Measurements from ENCODE around the gene NKX6-2. TPM values are rescaled to one million over a fixed set of nuclear protein-coding genes. Genes with fewer than 3 reads are reported as not detected.

The NKX6-2 gene
- total and polyA plus RNA-seq, 10 of the 15 experiments (the other 5 are each of a cell fraction or from before 2014, with no cell fraction given): 0.45 to 1.8 TPM; not detected in 8

DNA sequence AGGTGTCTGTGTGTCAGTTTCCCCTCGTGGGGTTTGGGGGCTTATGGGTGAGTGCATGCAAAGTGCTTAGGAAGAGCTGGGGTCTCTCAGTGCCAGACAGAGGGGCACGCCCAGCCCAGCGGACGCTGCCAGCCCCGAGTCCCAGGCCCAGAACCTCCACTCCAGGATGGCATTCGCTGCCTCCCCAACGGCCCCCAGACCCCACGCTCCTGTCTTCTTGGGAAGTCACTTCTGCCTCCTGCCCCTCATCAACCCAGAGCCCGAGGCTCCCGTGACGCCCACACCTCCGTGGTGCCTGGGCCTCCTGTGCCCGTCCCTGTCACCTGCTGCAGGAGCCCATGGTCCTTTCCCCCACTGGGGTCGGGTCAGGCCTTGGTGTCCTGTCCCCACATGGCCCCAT lies 35.0 kb downstream of the NKX6-2 start:
- H3K27ac ChIP-seq (ENCODE audit: control insufficient read depth, insufficient read depth): no peak overlapping the region
- H2AFZ ChIP-seq (ENCODE audit: control insufficient read depth, low read depth, low read length): no peak overlapping the region
- peaks cover under 1% of the 10 kb centered on the region; the same call in 2 of the 3 replicates for H3K9me3 ChIP-seq (replicated peaks; ENCODE audit: control insufficient read depth, insufficient read depth, low read length)
- no peak overlapping the region for H3K9ac ChIP-seq (ENCODE audit: control insufficient read depth, insufficient read depth, low read length)
- DNase-seq (ENCODE audit: low read depth, low spot score): no peak
- no peaks in the 10 kb centered on the region for H3K79me2 ChIP-seq (ENCODE audit: control insufficient read depth, insufficient read depth, low read length)
- no peak for TF ChIP-seq PAX5 (IDR thresholded peaks at IDR 0.05; ENCODE audit: borderline replicate concordance, low read depth, low read length)
- no peak for TF ChIP-seq FOXM1 (IDR thresholded peaks at IDR 0.05; ENCODE audit: low read depth, low read length)
- TF ChIP-seq, protein P1, sequence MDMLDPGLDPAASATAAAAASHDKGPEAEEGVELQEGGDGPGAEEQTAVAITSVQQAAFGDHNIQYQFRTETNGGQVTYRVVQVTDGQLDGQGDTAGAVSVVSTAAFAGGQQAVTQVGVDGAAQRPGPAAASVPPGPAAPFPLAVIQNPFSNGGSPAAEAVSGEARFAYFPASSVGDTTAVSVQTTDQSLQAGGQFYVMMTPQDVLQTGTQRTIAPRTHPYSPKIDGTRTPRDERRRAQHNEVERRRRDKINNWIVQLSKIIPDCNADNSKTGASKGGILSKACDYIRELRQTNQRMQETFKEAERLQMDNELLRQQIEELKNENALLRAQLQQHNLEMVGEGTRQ (IDR thresholded peaks at IDR 0.05; ENCODE audit: borderline replicate concordance, low read depth, low read length): no peak
- TF ChIP-seq SP1 (IDR thresholded peaks at IDR 0.05; ENCODE audit: low read depth, low read length): no peak
- no peak for TF ChIP-seq YY1 (IDR thresholded peaks at IDR 0.05; ENCODE audit: low read depth, low read length)
- TF ChIP-seq, protein P2, sequence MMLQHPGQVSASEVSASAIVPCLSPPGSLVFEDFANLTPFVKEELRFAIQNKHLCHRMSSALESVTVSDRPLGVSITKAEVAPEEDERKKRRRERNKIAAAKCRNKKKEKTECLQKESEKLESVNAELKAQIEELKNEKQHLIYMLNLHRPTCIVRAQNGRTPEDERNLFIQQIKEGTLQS (IDR thresholded peaks at IDR 0.05; ENCODE audit: borderline replicate concordance, extremely low read depth, low read depth, low read length): no peak
- no peak for TF ChIP-seq BMI1 (IDR thresholded peaks at IDR 0.05; ENCODE audit: borderline replicate concordance)
- no peak for TF ChIP-seq YBX1 (IDR thresholded peaks at IDR 0.05)
- TF ChIP-seq IRF4 (IDR thresholded peaks at IDR 0.05; ENCODE audit: low read depth, low read length): no peak
- TF ChIP-seq JUND (IDR thresholded peaks at IDR 0.05; ENCODE audit: low read depth, low read length): no peak
- no peak for TF ChIP-seq NFYB (IDR thresholded peaks at IDR 0.05; ENCODE audit: insufficient read depth, low read depth, low read length)
- no peak for TF ChIP-seq CHD4 (IDR thresholded peaks at IDR 0.05)
- TF ChIP-seq RELA (IDR thresholded peaks at IDR 0.05; ENCODE audit: borderline replicate concordance, partially characterized antibody): no peak
- TF ChIP-seq ZNF274 (IDR thresholded peaks at IDR 0.05; ENCODE audit: insufficient read depth, insufficient read length): no peak
- TF ChIP-seq, protein P3, sequence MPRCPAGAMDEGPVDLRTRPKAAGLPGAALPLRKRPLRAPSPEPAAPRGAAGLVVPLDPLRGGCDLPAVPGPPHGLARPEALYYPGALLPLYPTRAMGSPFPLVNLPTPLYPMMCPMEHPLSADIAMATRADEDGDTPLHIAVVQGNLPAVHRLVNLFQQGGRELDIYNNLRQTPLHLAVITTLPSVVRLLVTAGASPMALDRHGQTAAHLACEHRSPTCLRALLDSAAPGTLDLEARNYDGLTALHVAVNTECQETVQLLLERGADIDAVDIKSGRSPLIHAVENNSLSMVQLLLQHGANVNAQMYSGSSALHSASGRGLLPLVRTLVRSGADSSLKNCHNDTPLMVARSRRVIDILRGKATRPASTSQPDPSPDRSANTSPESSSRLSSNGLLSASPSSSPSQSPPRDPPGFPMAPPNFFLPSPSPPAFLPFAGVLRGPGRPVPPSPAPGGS (IDR thresholded peaks at IDR 0.05; ENCODE audit: borderline replicate concordance, insufficient read depth, low read depth, low read length, poor library complexity, severe bottlenecking): no peak
- no peak for TF ChIP-seq SIX5 (IDR thresholded peaks at IDR 0.05; ENCODE audit: low read depth, low read length, severe bottlenecking)
- TF ChIP-seq, protein P4, sequence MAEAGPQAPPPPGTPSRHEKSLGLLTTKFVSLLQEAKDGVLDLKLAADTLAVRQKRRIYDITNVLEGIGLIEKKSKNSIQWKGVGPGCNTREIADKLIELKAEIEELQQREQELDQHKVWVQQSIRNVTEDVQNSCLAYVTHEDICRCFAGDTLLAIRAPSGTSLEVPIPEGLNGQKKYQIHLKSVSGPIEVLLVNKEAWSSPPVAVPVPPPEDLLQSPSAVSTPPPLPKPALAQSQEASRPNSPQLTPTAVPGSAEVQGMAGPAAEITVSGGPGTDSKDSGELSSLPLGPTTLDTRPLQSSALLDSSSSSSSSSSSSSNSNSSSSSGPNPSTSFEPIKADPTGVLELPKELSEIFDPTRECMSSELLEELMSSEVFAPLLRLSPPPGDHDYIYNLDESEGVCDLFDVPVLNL (IDR thresholded peaks at IDR 0.05; ENCODE audit: low read depth, low read length): no peak
- no peak for TF ChIP-seq EP300 (IDR thresholded peaks at IDR 0.05; ENCODE audit: borderline replicate concordance in 1 of 2, control insufficient read depth in 1 of 2, low read depth in 2 of 2, low read length in 2 of 2)
- no peak for TF ChIP-seq SPI1 (IDR thresholded peaks at IDR 0.05; ENCODE audit: borderline replicate concordance, insufficient read depth, low read depth, low read length)
- TF ChIP-seq, protein P5, sequence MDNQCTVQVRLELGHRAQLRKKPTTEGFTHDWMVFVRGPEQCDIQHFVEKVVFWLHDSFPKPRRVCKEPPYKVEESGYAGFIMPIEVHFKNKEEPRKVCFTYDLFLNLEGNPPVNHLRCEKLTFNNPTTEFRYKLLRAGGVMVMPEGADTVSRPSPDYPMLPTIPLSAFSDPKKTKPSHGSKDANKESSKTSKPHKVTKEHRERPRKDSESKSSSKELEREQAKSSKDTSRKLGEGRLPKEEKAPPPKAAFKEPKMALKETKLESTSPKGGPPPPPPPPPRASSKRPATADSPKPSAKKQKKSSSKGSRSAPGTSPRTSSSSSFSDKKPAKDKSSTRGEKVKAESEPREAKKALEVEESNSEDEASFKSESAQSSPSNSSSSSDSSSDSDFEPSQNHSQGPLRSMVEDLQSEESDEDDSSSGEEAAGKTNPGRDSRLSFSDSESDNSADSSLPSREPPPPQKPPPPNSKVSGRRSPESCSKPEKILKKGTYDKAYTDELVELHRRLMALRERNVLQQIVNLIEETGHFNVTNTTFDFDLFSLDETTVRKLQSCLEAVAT (IDR thresholded peaks at IDR 0.05): no peak
- peaks cover 0 to 3% of the 10 kb centered on the region in 2 experiments; a peak in 3 of 4 replicates for H3K36me3 ChIP-seq (ENCODE audit: control insufficient read depth in 2 of 2, insufficient read depth in 2 of 2, low read length in 1 of 2)
- RAD21 ChIA-PET (ENCODE audit: unreplicated experiment): no interaction called here
- no TSS peak for BruUV-seq (replicated peaks)
- intact Hi-C loops (cut with micrococcal nuclease; ENCODE audit: unreplicated experiment): no loop called here
- H3K27me3 ChIP-seq (replicated peaks in 1 of 2; ENCODE audit: control insufficient read depth in 2 of 2, insufficient read depth in 2 of 2, low read length in 1 of 2): no peaks in the 10 kb centered on the region
- CTCF ChIA-PET: no interaction called here
- no peak overlapping the region for H3K4me3 ChIP-seq
- POLR2A ChIA-PET: no interaction called here
- SMC1A ChIA-PET (ENCODE audit: uncharacterized antibody, unreplicated experiment): no interaction called here
- WGBS (ENCODE audit: insufficient coverage, insufficient replicate concordance, low lambda C conversion rate, missing lambda C conversion rate): 88% methylated on average over 14 of the region's 14 CpGs
- FAIRE-seq: no peak
- no peaks in the 10 kb centered on the region for H4K20me1 ChIP-seq (ENCODE audit: control insufficient read depth, insufficient read depth)
- H3K4me1 ChIP-seq (ENCODE audit: control insufficient read depth, insufficient read depth, low read length): no peaks in the 10 kb centered on the region
- no peak overlapping the region for H3K4me2 ChIP-seq (ENCODE audit: control insufficient read depth, insufficient read depth)
- in situ Hi-C loops (cut with MboI): no loop called here
- ATAC-seq: no peak

All from GM12878 (cell line).